ENCODE measurements around the gene TAOK1. TPM values are rescaled to one million over a fixed set of nuclear protein-coding genes. Genes with fewer than 3 reads are reported as not detected.

Gene TAOK1
- total and polyA plus RNA-seq, 9 of the 15 experiments (the other 6 are each of a cell fraction or from before 2014, with no cell fraction given): 3.2 to 33.1 (median 16.5) TPM

DNA sequence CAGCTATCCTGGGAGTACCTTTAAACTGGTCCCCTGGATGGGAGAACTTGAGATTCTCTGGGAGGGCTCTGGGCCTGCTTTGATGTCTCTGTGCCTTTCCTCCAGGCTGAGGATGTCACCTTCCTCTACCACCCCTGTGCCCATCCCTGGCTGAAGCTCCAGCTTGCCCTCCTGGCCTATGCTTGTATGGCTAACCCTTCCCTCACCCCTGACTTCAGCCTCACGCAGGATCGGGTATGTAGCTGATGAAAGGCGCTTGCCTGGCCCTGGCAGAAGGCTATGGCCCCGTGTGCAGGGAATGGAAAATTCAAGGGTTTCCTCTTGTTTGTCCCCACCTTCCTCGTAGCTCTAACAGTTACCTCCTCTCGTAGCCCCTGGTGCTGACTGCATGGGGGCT is 181.3 kb downstream of the TAOK1 start (continued):
- no peak for TF ChIP-seq MYC (IDR thresholded peaks at IDR 0.05; ENCODE audit: low read depth, low read length)
- no peak for TF ChIP-seq MYC (CRISPR knock-in tag; IDR thresholded peaks at IDR 0.05; ENCODE audit: borderline replicate concordance, low read depth)

DNA sequence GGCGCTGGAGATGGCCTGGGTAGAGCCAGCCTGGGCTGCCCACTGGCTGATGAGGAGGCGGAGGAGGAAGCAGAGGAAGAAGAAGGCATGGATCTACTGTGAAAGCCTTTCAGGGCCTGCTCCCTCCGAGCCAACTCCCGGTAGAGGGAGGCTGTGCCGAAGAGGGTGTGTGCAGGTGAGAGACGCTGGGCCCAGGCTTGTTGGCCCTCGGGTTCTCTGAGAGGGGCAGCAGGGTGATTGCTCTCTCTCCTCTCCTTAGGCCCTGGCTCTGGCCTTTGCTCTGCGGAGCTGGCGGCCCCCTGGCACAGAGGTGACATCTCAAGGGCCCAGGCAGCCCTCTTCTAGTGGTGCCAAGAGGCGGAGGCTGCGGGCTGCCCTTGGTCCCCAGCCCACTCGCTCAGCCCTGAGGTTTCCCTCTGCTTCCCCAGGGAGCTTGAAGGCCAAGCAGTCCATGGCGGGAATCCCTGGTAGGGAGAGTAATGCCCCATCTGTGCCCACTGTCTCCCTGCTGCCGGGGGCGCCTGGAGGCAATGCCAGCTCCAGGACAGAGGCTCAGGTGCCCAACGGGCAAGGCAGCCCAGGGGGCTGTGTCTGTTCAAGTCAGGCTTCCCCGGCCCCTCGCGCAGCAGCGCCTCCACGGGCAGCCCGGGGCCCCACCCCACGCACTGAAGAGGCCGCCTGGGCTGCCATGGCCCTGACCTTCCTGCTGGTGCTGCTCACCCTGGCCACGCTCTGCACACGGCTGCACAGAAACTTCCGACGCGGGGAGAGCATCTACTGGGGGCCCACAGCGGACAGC is 181.9 kb downstream of the TAOK1 start:
- no peak for TF ChIP-seq PURB (CRISPR knock-in tag; IDR thresholded peaks at IDR 0.05; ENCODE audit: low read depth)
- TF ChIP-seq DNMT1 (IDR thresholded peaks at IDR 0.05): no peak
- no peak for TF ChIP-seq ZNF695 (CRISPR knock-in tag; IDR thresholded peaks at IDR 0.05)
- TF ChIP-seq NEUROD1 (IDR thresholded peaks at IDR 0.05; ENCODE audit: borderline replicate concordance, low read depth, low read length, partially characterized antibody): no peak
- TF ChIP-seq HNRNPL (IDR thresholded peaks at IDR 0.05; ENCODE audit: low read depth, low read length): peak; percentile 6; the same call in 1 of the 2 replicates
- TF ChIP-seq RBM14 (IDR thresholded peaks at IDR 0.05; ENCODE audit: borderline replicate concordance, insufficient read depth, low read depth, low read length): no peak
- no peak for TF ChIP-seq FOSL1 (tag; conservative IDR thresholded peaks at IDR 0.05)
- no peak for TF ChIP-seq KDM5B (IDR thresholded peaks at IDR 0.05; ENCODE audit: insufficient replicate concordance, low read depth, low read length)
- TF ChIP-seq, protein P1, sequence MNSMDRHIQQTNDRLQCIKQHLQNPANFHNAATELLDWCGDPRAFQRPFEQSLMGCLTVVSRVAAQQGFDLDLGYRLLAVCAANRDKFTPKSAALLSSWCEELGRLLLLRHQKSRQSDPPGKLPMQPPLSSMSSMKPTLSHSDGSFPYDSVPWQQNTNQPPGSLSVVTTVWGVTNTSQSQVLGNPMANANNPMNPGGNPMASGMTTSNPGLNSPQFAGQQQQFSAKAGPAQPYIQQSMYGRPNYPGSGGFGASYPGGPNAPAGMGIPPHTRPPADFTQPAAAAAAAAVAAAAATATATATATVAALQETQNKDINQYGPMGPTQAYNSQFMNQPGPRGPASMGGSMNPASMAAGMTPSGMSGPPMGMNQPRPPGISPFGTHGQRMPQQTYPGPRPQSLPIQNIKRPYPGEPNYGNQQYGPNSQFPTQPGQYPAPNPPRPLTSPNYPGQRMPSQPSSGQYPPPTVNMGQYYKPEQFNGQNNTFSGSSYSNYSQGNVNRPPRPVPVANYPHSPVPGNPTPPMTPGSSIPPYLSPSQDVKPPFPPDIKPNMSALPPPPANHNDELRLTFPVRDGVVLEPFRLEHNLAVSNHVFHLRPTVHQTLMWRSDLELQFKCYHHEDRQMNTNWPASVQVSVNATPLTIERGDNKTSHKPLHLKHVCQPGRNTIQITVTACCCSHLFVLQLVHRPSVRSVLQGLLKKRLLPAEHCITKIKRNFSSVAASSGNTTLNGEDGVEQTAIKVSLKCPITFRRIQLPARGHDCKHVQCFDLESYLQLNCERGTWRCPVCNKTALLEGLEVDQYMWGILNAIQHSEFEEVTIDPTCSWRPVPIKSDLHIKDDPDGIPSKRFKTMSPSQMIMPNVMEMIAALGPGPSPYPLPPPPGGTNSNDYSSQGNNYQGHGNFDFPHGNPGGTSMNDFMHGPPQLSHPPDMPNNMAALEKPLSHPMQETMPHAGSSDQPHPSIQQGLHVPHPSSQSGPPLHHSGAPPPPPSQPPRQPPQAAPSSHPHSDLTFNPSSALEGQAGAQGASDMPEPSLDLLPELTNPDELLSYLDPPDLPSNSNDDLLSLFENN (IDR thresholded peaks at IDR 0.05; ENCODE audit: low read depth in 2 of 2, low read length in 2 of 2): no peak
- peak; percentile 49 for TF ChIP-seq RBFOX2 (IDR thresholded peaks at IDR 0.05; ENCODE audit: low read depth, low read length)
- TF ChIP-seq TRIM24 (IDR thresholded peaks at IDR 0.05): no peak
- TF ChIP-seq, protein P2, sequence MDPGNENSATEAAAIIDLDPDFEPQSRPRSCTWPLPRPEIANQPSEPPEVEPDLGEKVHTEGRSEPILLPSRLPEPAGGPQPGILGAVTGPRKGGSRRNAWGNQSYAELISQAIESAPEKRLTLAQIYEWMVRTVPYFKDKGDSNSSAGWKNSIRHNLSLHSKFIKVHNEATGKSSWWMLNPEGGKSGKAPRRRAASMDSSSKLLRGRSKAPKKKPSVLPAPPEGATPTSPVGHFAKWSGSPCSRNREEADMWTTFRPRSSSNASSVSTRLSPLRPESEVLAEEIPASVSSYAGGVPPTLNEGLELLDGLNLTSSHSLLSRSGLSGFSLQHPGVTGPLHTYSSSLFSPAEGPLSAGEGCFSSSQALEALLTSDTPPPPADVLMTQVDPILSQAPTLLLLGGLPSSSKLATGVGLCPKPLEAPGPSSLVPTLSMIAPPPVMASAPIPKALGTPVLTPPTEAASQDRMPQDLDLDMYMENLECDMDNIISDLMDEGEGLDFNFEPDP (CRISPR knock-in tag; IDR thresholded peaks at IDR 0.05): no peak
- 0 out of 2 replicates have a peak, but pooled peaks have one; percentile 48 for TF ChIP-seq POLR2G (IDR thresholded peaks at IDR 0.05; ENCODE audit: low read depth, low read length)
- intact Hi-C loops (cut with micrococcal nuclease): no loop called here
- Histone ChIP-seq H3K27ac (ENCODE audit: extremely low read depth, low read depth, low read length) (no peak overlapping the region), H2AFZ (ENCODE audit: low read depth, low read length) (no peak overlapping the region), H3K9ac (ENCODE audit: insufficient read depth in 1 of 2, low read depth in 2 of 2, low read length in 2 of 2) (peak overlapping the region in 1 of 2 experiments; percentile 73; a peak in 1 of 4 replicates), H3K9me3 (replicated peaks; ENCODE audit: control insufficient read depth, insufficient read depth, low read depth, low read length) (no peaks in the 10 kb centered on the region), H3K79me2 (ENCODE audit: control insufficient read depth, insufficient read depth, low read length) (no peaks in the 10 kb centered on the region), H3K27me3 (ENCODE audit: control insufficient read depth in 2 of 2, insufficient read depth in 2 of 2, low read length in 2 of 2) (no peaks in the 10 kb centered on the region), H4K20me1 (replicated peaks; ENCODE audit: control insufficient read depth, insufficient read depth, low read length) (no peaks in the 10 kb centered on the region), H3K4me1 (replicated peaks in 1 of 2; ENCODE audit: control insufficient read depth in 2 of 2, insufficient read depth in 2 of 2, low read length in 2 of 2) (peaks cover 3 to 67% of the 10 kb centered on the region in 2 experiments; a peak in 4 of 5 replicates), H3K36me3 (ENCODE audit: control insufficient read depth, insufficient read depth, low read length) (peaks cover 38% of the 10 kb centered on the region; the same call in 2 of the 3 replicates), H3K4me2 (ENCODE audit: insufficient read depth, low read length) (no peak overlapping the region), H3K9me1 (ENCODE audit: control insufficient read depth, insufficient read depth, low read length) (peaks cover 3% of the 10 kb centered on the region), H3K4me3 (no peak overlapping the region)
- WGBS (ENCODE audit: insufficient coverage, low coverage, missing lambda C conversion rate): 77% methylated on average over 23 of the region's 30 CpGs
- DNase-seq (ENCODE audit: extremely low read depth in 1 of 4, low spot score in 3 of 4) (no peak), FAIRE-seq (no peak), ATAC-seq (no peak)
- BruUV-seq (replicated peaks): no TSS peak
- in situ Hi-C loops (cut with MboI): no loop called here
- ChIA-PET CTCF (ENCODE audit: low intra/inter-chr PET ratio) (interaction anchor here (1.0 kb wide), 1 partner anchor 353 kb away, joined by 3 read pairs; no protein-coding TSS in a partner anchor), POLR2A (interaction anchor here (1.0 kb wide), 1 partner anchor 10 kb away, joined by 4 read pairs; no protein-coding TSS in a partner anchor)

All from K562 (cell line).